Left lung (tissue), 10 donors: ENCODE measurements around the gene KCNH8. TPM values are rescaled to one million over a fixed set of nuclear protein-coding genes. Genes with fewer than 3 reads are reported as not detected.

ENCODE experiments used
- ATAC-seq: fragments of 200-7000 bp; cut with Tn5 transposase; one replicate; pipeline ENCODE4 v1.9.1; 2020; ENCODE audit warnings: moderate library complexity
- DNase-seq, 4 donors: peaks; one replicate each; pipeline ENCODE4 v3.0.0-alpha.2; 2013 to 2020
- H3K27ac ChIP-seq, 2 donors: fragments of 200-600 bp; sonication (generic) in 1 of 2; one replicate each; pipeline versions ENCODE4 v1.5.0 to v1.8.0; 2020 to 2021
- H3K27me3 ChIP-seq, 2 donors: fragments of 200-600 bp; sonication (generic) in 1 of 2; one replicate each; pipeline versions ENCODE4 v1.5.0 to v1.8.0; 2020 to 2021
- H3K36me3 ChIP-seq, 2 donors: fragments of 200-600 bp; sonication (generic) in 1 of 2; one replicate each; pipeline versions ENCODE4 v1.5.0 to v1.8.0; 2020 to 2021
- H3K4me1 ChIP-seq, 2 donors: fragments of 200-600 bp; one replicate each; pipeline ENCODE4 v1.8.0; 2021
- H3K4me3 ChIP-seq, 2 donors: fragments of 200-600 bp; sonication (generic) in 1 of 2; one replicate each; pipeline versions ENCODE4 v1.5.0 to v1.8.0; 2020 to 2021; ENCODE audit warnings: mild to moderate bottlenecking in 1 of 2
- H3K9me3 ChIP-seq, 2 donors: fragments of 200-600 bp; sonication (generic) in 1 of 2; one replicate each; pipeline versions ENCODE4 v1.5.0 to v1.8.0; 2020 to 2021
- intact Hi-C, 2 donors: fragments of 100-400 bp; cut with DNase I; formaldehyde crosslinking; loops; one replicate each; pipeline versions ENCODE4 v1.11.2 to v1.14.2; 2022
- polyA plus RNA-seq, 6 donors: library from polyadenylated mRNA; unstranded; fragments of 120-200 nt; gene quantifications; one replicate each; pipeline ENCODE4 v1.2.1, GENCODE V29; 2013; ENCODE audit not compliant: insufficient read length in 6 of 6
- total RNA-seq, 2 donors: library from RNA; stranded (reverse); fragmentation: NEBNext Ultra II Directional; extraction: Animal tissue kit (Norgen Biotek cat#: 25700); gene quantifications; one replicate each; pipeline ENCODE4 v1.2.1, GENCODE V29; 2021
- TF ChIP-seq, protein P1 (sequence below), 2 donors: fragments of 200-600 bp; sonication (generic) in 1 of 2; IDR thresholded peaks; one replicate each; pipeline versions ENCODE4 v1.5.0 to v1.8.0; 2021; ENCODE audit warnings: antibody characterized with exemption in 2 of 2
- donor health status: DM: no; HTN: yes; CAD: no.
- donor health status: DM: no; HTN: no; CAD: no.

The KCNH8 gene
- total and polyA plus RNA-seq, 8 donors, result 0.12 to 3.0 (median 2.1) TPM

DNA sequence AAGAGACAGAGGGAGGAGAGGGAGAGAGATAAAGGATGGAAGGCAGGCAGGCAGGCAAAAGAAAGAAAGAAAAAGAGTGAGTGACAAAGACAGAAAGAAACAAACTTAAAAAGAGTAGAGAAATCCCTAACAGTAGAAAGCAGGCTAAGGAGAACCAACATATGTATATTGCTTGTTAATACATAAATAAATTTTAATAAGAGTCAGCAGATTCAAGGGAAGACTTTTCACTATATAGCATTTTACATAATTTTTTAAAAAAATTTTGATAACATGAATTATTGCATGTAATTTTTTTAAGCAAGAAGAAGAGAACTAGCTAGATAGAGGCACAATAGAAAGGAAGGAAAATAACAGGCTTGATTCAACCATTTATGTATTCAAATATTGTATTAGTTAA is 291.6 kb downstream of the KCNH8 start:
- DNase-seq (no peak), ATAC-seq (no peak)
- Histone ChIP-seq H3K27ac (no peak overlapping the region), H3K27me3 (no peaks in the 10 kb centered on the region), H3K4me1 (no peaks in the 10 kb centered on the region), H3K4me3 (no peak overlapping the region), H3K9me3 (no peaks in the 10 kb centered on the region), H3K36me3 (no peaks in the 10 kb centered on the region)
- TF ChIP-seq, protein P1, sequence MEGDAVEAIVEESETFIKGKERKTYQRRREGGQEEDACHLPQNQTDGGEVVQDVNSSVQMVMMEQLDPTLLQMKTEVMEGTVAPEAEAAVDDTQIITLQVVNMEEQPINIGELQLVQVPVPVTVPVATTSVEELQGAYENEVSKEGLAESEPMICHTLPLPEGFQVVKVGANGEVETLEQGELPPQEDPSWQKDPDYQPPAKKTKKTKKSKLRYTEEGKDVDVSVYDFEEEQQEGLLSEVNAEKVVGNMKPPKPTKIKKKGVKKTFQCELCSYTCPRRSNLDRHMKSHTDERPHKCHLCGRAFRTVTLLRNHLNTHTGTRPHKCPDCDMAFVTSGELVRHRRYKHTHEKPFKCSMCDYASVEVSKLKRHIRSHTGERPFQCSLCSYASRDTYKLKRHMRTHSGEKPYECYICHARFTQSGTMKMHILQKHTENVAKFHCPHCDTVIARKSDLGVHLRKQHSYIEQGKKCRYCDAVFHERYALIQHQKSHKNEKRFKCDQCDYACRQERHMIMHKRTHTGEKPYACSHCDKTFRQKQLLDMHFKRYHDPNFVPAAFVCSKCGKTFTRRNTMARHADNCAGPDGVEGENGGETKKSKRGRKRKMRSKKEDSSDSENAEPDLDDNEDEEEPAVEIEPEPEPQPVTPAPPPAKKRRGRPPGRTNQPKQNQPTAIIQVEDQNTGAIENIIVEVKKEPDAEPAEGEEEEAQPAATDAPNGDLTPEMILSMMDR (IDR thresholded peaks at IDR 0.05), result no peak
- intact Hi-C loops, result no loop called here

DNA sequence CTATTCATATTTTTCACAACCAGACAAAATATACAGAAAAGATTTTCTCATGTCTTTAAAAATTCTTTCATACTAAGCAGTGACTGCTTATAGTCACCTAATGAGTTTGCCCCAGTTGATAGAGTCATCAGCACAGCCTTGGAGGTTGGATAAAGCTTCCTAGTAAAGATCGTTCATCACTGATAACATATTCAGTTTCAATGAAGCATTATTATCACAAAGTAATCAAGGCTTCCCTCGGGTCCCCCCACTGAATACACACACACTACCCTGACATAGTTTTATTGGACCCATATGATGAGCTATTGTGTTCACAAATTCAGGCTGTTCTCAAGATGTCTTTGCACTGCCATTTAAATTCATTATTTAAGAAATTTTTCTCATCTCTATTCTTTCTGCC is 297.8 kb downstream of the KCNH8 start:
- no peak for DNase-seq
- intact Hi-C loops, result no loop called here
- TF ChIP-seq, protein P1 (IDR thresholded peaks at IDR 0.05), result no peak

DNA sequence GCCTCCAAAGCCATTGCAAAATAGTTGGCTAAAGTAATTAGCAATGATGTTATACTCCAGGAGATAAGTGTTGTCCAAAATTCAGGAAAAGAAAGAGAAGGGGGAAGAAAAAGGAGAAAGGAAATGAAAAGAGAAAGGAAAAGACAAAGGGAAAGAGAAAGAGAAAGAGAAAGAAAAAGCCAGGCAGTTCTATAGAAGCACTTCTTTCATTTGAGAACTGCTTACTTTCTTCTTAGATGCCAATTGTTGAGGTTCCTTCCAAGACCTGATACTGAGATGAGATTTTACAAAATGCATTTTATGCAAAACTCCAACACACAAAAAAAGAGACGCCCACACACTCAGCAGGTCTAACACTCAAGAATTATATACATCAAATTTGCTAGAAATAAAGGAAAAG is 298.4 kb downstream of the KCNH8 start:
- TF ChIP-seq, protein P1 (IDR thresholded peaks at IDR 0.05), result no peak
- H3K36me3 ChIP-seq, result no peaks in the 10 kb centered on the region
- no peak overlapping the region for H3K4me3 ChIP-seq
- intact Hi-C loops, result no loop called here
- DNase-seq (no peak), ATAC-seq (no peak)
- H3K4me1 ChIP-seq, result no peaks in the 10 kb centered on the region
- no peaks in the 10 kb centered on the region for H3K27me3 ChIP-seq
- H3K27ac ChIP-seq, result no peak overlapping the region
- H3K9me3 ChIP-seq, result no peaks in the 10 kb centered on the region

More for the DNA sequence above, 297.8 kb downstream of the KCNH8 start:
- Histone ChIP-seq H3K27me3 (no peaks in the 10 kb centered on the region), H3K9me3 (no peaks in the 10 kb centered on the region), H3K36me3 (no peaks in the 10 kb centered on the region), H3K4me3 (no peak overlapping the region), H3K4me1 (no peaks in the 10 kb centered on the region), H3K27ac (no peak overlapping the region)
- no peak for ATAC-seq

DNA sequence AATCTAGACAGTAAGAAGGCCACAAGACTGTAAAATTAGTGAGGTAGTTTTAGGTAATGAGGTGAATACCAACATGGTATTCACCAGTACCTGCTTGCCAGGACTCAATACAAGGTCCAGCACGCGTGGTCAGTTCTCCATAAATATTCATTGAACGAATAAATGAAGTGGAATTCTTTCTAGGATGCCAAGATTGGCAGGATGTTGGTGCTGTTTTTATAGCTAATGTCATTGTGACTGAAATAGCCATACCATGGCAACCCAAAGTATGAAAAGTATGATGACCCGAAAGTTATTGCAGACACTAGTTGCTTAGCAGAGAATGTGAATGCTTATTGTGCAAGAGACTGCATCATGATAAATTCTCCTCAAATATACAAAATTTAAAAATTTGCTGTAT is 307.2 kb downstream of the KCNH8 start:
- Histone ChIP-seq H3K9me3 (peaks cover 0 to 5% of the 10 kb centered on the region in 2 donors), H3K4me1 (no peaks in the 10 kb centered on the region), H3K4me3 (no peak overlapping the region), H3K27me3 (no peaks in the 10 kb centered on the region), H3K36me3 (no peaks in the 10 kb centered on the region), H3K27ac (no peak overlapping the region)
- ATAC-seq (no peak), DNase-seq (no peak)
- TF ChIP-seq, protein P1 (IDR thresholded peaks at IDR 0.05), result no peak
- intact Hi-C loops, result no loop called here

DNA sequence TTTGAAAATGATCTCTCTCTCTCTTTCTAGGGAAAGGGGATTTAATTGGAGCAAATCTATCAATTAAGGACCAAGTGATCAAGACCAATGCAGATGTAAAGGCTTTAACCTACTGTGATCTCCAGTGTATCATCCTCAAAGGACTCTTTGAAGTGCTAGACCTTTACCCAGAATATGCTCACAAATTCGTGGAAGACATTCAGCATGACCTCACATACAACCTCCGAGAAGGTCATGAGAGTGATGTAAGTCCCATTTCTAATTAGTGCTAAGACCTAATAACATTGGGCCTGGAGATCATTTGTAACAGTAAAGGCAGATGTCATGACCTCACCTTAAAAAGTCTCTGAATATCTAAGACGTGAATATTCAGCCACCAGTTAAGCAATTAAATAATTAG is 308.4 kb downstream of the KCNH8 start:
- H3K9me3 ChIP-seq, result peaks cover 0 to 11% of the 10 kb centered on the region in 2 donors

More for the DNA sequence above, 308.4 kb downstream of the KCNH8 start:
- H3K4me1 ChIP-seq, result no peaks in the 10 kb centered on the region
- H3K27ac ChIP-seq, result no peak overlapping the region
- no peak overlapping the region for H3K4me3 ChIP-seq
- no peaks in the 10 kb centered on the region for H3K36me3 ChIP-seq
- intact Hi-C loops, result no loop called here
- TF ChIP-seq, protein P1 (IDR thresholded peaks at IDR 0.05), result no peak
- no peak for ATAC-seq
- DNase-seq, result no peak
- H3K27me3 ChIP-seq, result no peaks in the 10 kb centered on the region
